ENCODE measurements around the gene CDHR3.

DNA sequence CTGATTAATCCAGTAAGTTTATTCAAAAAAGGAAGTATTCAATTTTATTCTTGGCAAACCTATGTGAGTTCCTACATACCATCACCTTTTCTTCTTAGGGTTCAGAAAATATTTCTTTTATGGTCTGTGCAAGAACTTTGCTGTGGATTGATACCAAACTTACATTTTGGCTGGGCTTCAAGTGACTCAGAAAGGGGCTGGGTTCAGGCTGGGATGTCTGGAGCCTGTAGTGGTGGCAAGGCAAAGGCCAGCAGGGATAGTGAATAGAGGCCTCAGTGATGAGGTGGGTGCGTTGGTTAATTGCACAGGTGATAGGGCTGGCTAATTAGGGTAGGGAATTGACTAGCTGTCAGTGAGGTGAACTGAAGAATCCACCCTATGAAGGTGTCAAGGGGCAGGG is 46.5 kb upstream of the CDHR3 start:
- TF ChIP-seq, protein P1, sequence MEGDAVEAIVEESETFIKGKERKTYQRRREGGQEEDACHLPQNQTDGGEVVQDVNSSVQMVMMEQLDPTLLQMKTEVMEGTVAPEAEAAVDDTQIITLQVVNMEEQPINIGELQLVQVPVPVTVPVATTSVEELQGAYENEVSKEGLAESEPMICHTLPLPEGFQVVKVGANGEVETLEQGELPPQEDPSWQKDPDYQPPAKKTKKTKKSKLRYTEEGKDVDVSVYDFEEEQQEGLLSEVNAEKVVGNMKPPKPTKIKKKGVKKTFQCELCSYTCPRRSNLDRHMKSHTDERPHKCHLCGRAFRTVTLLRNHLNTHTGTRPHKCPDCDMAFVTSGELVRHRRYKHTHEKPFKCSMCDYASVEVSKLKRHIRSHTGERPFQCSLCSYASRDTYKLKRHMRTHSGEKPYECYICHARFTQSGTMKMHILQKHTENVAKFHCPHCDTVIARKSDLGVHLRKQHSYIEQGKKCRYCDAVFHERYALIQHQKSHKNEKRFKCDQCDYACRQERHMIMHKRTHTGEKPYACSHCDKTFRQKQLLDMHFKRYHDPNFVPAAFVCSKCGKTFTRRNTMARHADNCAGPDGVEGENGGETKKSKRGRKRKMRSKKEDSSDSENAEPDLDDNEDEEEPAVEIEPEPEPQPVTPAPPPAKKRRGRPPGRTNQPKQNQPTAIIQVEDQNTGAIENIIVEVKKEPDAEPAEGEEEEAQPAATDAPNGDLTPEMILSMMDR (IDR thresholded peaks at IDR 0.05), result no peak
- TF ChIP-seq POLR2A (IDR thresholded peaks at IDR 0.05), result no peak
